ENCODE results near the gene HAUS1. TPM values are rescaled to one million over a fixed set of nuclear protein-coding genes. Genes with fewer than 3 reads are reported as not detected.

The HAUS1 gene
- total and polyA plus RNA-seq, 7 donors: 2.8 to 16.3 (median 6.3) TPM

GRCh38 chr18:46173393-46174341, 69.5 kb downstream of the HAUS1 start:
- peak; percentile 80 for TF ChIP-seq CTCF (IDR thresholded peaks at IDR 0.05)
- Histone ChIP-seq H3K4me3 (peak overlapping the region; percentile 80), H3K36me3 (ENCODE audit: insufficient read depth in 1 of 2, low read depth in 1 of 2) (no peaks in the 10 kb centered on the region), H3K27me3 (ENCODE audit: insufficient read depth in 3 of 3, low read length in 2 of 3) (no peaks in the 10 kb centered on the region), H3K4me1 (peaks cover 26% of the 10 kb centered on the region), H3K9me3 (no peaks in the 10 kb centered on the region), H3K27ac (peak overlapping the region; percentile 94)
- intact Hi-C loops (cut with DNase I): loop anchor here (1.0 to 10.0 kb wide), 6 partner anchors 39 to 485 kb away; no protein-coding TSS in a partner anchor
- DNase-seq (peak; percentile 95 to 98), ATAC-seq (peak; percentile 91 to 94 (median 93))
- 0 to 1% (median 0%) methylated on average over 88 to 95 of the region's 95 CpGs for WGBS, 3 donors

- DNase-seq (peak; percentile 51 to 85), ATAC-seq (peak; percentile 74 to 86 (median 81))
- TF ChIP-seq CTCF (IDR thresholded peaks at IDR 0.05): no peak
- intact Hi-C loops (cut with DNase I): loop anchor here (2.0 to 10.0 kb wide), 4 partner anchors 38 to 240 kb away; no protein-coding TSS in a partner anchor
- peak overlapping the region; percentile 80 for H3K4me3 ChIP-seq
- peak overlapping the region; percentile 94 for H3K27ac ChIP-seq
- H3K27me3 ChIP-seq (ENCODE audit: insufficient read depth in 3 of 3, low read length in 2 of 3): no peaks in the 10 kb centered on the region
- no peaks in the 10 kb centered on the region for H3K9me3 ChIP-seq
- no peaks in the 10 kb centered on the region for H3K36me3 ChIP-seq (ENCODE audit: insufficient read depth in 1 of 2, low read depth in 1 of 2)
- WGBS, 3 donors: 0 to 1% (median 0%) methylated on average over 37 to 67 of the region's 67 CpGs
- peaks cover 26% of the 10 kb centered on the region for H3K4me1 ChIP-seq
Measured at GRCh38 chr18:46174342-46175041, 70.3 kb downstream of the HAUS1 start.

- Histone ChIP-seq H3K27ac (peak overlapping the region; percentile 94), H3K4me1 (peaks cover 30% of the 10 kb centered on the region), H3K36me3 (ENCODE audit: insufficient read depth in 1 of 2, low read depth in 1 of 2) (no peaks in the 10 kb centered on the region), H3K4me3 (peak overlapping the region; percentile 80), H3K9me3 (no peaks in the 10 kb centered on the region), H3K27me3 (ENCODE audit: insufficient read depth in 3 of 3, low read length in 2 of 3) (no peaks in the 10 kb centered on the region)
- 87 to 91% (median 90%) methylated on average over 3 of the region's 3 CpGs for WGBS, 3 donors
- no peak for ATAC-seq
- TF ChIP-seq CTCF (IDR thresholded peaks at IDR 0.05): no peak
- intact Hi-C loops (cut with DNase I): loop anchor here in 1 of 2 donors (10.0 kb wide), 2 partner anchors 79 to 239 kb away; no protein-coding TSS in a partner anchor
- DNase-seq: no peak
Measured at GRCh38 chr18:46176001-46176400, 71.8 kb downstream of the HAUS1 start.

Other genes starting within 250 kb of the HAUS1 start
- 10 to 100 TPM; 11.9 to 19.9 (median 16.0) TPM for gene EPG5, start 137.1 kb upstream of the HAUS1 start, total RNA-seq
- 1 to 10 TPM; 4.4 to 5.8 (median 5.5) TPM for gene EPG5, start 137.1 kb upstream of the HAUS1 start, polyA plus RNA-seq
- gene PSTPIP2, start 32.1 kb upstream of the HAUS1 start, total RNA-seq: 10 to 100 TPM in 2 of 4 donors, 1 to 10 TPM in 2; 3.5 to 18.8 (median 10.7) TPM
- 10 to 100 TPM in 1 of 3 donors, 1 to 10 TPM in 1, under 1 TPM in 1; 0.48 to 13.2 (median 6.1) TPM for gene PSTPIP2, start 32.1 kb upstream of the HAUS1 start, polyA plus RNA-seq
- gene ATP5F1A, start 6.1 kb upstream of the HAUS1 start, total RNA-seq: 1,000 to 10,000 TPM in 1 of 4 donors, 100 to 1,000 TPM in 3; 654 to 1,102 (median 753) TPM
- gene ATP5F1A, start 6.1 kb upstream of the HAUS1 start, polyA plus RNA-seq: 100 to 1,000 TPM; 754 to 939 (median 892) TPM

Measured in psoas muscle (tissue), 8 donors.